Transverse colon (tissue), 4 donors: Measurements from ENCODE around the gene GPR6. TPM values are rescaled to one million over a fixed set of nuclear protein-coding genes. Genes with fewer than 3 reads are reported as not detected.

Source experiments
- DNase-seq: peaks from one replicate; pipeline ENCODE4 v3.0.0-alpha.2; 2019
- H3K27ac ChIP-seq, 4 donors: fragments of 200-600 bp; sonication (generic); 2 replicates each; pipeline ENCODE4 v1.5.1; 2016 to 2018; ENCODE audit warnings: inconsistent platforms in 4 of 4
- H3K27me3 ChIP-seq: fragments of 200-600 bp; sonication (generic); 2 replicates; pipeline ENCODE4 v1.5.1; 2017; ENCODE audit warnings: inconsistent platforms
- H3K36me3 ChIP-seq, 4 donors: fragments of 200-600 bp; sonication (generic); 2 replicates each; pipeline ENCODE4 v1.5.1; 2017 to 2019; ENCODE audit warnings: inconsistent platforms in 4 of 4
- H3K4me1 ChIP-seq, 4 donors: fragments of 200-600 bp; sonication (generic); 2 replicates each; pipeline ENCODE4 v1.5.1; 2017 to 2020; ENCODE audit warnings: inconsistent platforms in 4 of 4
- H3K4me3 ChIP-seq, 4 donors: fragments of 200-600 bp; sonication (generic); 1 replicate in 1 of 4; 2 replicates in 3 of 4; pipeline versions ENCODE4 v1.5.1 to v1.6.1; 2017 to 2019; ENCODE audit warnings: inconsistent platforms in 4 of 4
- H3K9me3 ChIP-seq, 2 donors: fragments of 200-600 bp; sonication (generic); 2 replicates each; pipeline ENCODE4 v1.5.1; 2017 to 2019; ENCODE audit warnings: inconsistent platforms in 2 of 2
- CTCF ChIP-seq, 5 experiments: fragments of 200-600 bp in 3 of 5; fragments of 450-650 bp in 2 of 5; sonication (generic) in 3 of 5; IDR thresholded peaks; 1 replicate in 2 of 5; 2 replicates in 3 of 5; pipeline ENCODE4 v1.5.1; 2016 to 2017; ENCODE audit warnings: antibody characterized with exemption in 5 of 5, inconsistent platforms in 3 of 5, mild to moderate bottlenecking in 2 of 5, moderate library complexity in 1 of 5
- EP300 ChIP-seq: sonication (generic); formaldehyde crosslinking; IDR thresholded peaks from one replicate; pipeline ENCODE4 v1.6.1; 2017; ENCODE audit warnings: antibody characterized with exemption, low read depth
- POLR2A ChIP-seq: fragments of 450-650 bp; IDR thresholded peaks from one replicate; pipeline ENCODE4 v1.6.1; 2016; ENCODE audit warnings: antibody characterized with exemption, mild to moderate bottlenecking, moderate library complexity
- POLR2AphosphoS5 ChIP-seq, 3 donors: sonication (generic); formaldehyde crosslinking; IDR thresholded peaks; one replicate each; pipeline ENCODE4 v1.6.1; 2016; ENCODE audit warnings: antibody characterized with exemption in 3 of 3
- WGBS, 2 donors: methylation state at CpG; one replicate each; pipeline ENCODE4 v1.1.5; 2018; ENCODE audit warnings: low coverage in 1 of 2; 5-methylcytosine and 5-hydroxymethylcytosine counted together
- in situ Hi-C, 4 donors: fragments of 200-750 bp; cut with MboI; loops; one replicate each; pipeline versions ENCODE4 v1.15.0 to v1.15.1; 2017; ENCODE audit warnings: low sequenced_read_pairs in 3 of 4, low pct_ligation_motif_present in 1 of 4, low pct_unique_long_range_greater_than_20kb in 1 of 4
- intact Hi-C: fragments of 100-400 bp; cut with DNase I; formaldehyde crosslinking; loops from one replicate; pipeline ENCODE4 v1.15.1; 2023; ENCODE audit warnings: low total_unique reads
- total RNA-seq, 4 donors: library from RNA; depleted of rRNA; stranded (reverse); fragments of >200 nt; gene quantifications; one replicate each; pipeline ENCODE4 v1.1.0, GENCODE V29; 2016

Gene GPR6
- total RNA-seq, 4 donors from 2014 or later: not detected

GRCh38 chr6:109987196-109987595 lies 9.1 kb downstream of the GPR6 start:
- whole genome bisulfite sequencing, 2 donors: 86 to 97% methylated on average over 1 of the region's 1 CpG
- intact Hi-C loops (no loop called here), in situ Hi-C loops (no loop called here)
- Histone ChIP-seq H3K36me3 (no peaks in the 10 kb centered on the region), H3K4me3 (no peak overlapping the region), H3K9me3 (no peaks in the 10 kb centered on the region), H3K27ac (no peak overlapping the region), H3K4me1 (no peaks in the 10 kb centered on the region), H3K27me3 (peaks cover 4% of the 10 kb centered on the region)
- no peak for TF ChIP-seq EP300
- TF ChIP-seq POLR2AphosphoS5 (IDR thresholded peaks at IDR 0.05): no peak
- TF ChIP-seq CTCF (IDR thresholded peaks at IDR 0.05): no peak
- no peak for TF ChIP-seq POLR2A
- DNase-seq: no peak

GRCh38 chr6:109991201-109992101 lies 13.3 kb downstream of the GPR6 start:
- intact Hi-C loops (no loop called here), in situ Hi-C loops (no loop called here)
- Histone ChIP-seq H3K36me3 (no peaks in the 10 kb centered on the region), H3K27me3 (no peaks in the 10 kb centered on the region), H3K4me3 (no peak overlapping the region), H3K4me1 (no peaks in the 10 kb centered on the region), H3K9me3 (no peaks in the 10 kb centered on the region), H3K27ac (no peak overlapping the region)
- 66 to 91% methylated on average over 3 to 4 of the region's 4 CpGs for WGBS, 2 donors
- TF ChIP-seq CTCF (IDR thresholded peaks at IDR 0.05) (no peak), POLR2AphosphoS5 (IDR thresholded peaks at IDR 0.05) (no peak), POLR2A (no peak), EP300 (no peak)
- DNase-seq: no peak

GRCh38 chr6:109998159-109998785 lies 20.2 kb downstream of the GPR6 start:
- 34 to 42% methylated on average over 3 of the region's 3 CpGs for WGBS, 2 donors
- Histone ChIP-seq H3K4me3 (no peak overlapping the region), H3K36me3 (no peaks in the 10 kb centered on the region), H3K27ac (no peak overlapping the region), H3K4me1 (no peaks in the 10 kb centered on the region), H3K27me3 (peaks cover 5% of the 10 kb centered on the region), H3K9me3 (no peaks in the 10 kb centered on the region)
- no peak for TF ChIP-seq CTCF (IDR thresholded peaks at IDR 0.05)
- no peak for TF ChIP-seq POLR2AphosphoS5 (IDR thresholded peaks at IDR 0.05)
- TF ChIP-seq POLR2A: no peak
- DNase-seq: no peak
- in situ Hi-C loops (no loop called here), intact Hi-C loops (no loop called here)

- DNase-seq: no peak
- H3K36me3 ChIP-seq: no peaks in the 10 kb centered on the region
- 68 to 83% methylated on average over 3 of the region's 3 CpGs for WGBS, 2 donors
- H3K27ac ChIP-seq: no peak overlapping the region
- intact Hi-C loops: no loop called here
- H3K4me1 ChIP-seq: no peaks in the 10 kb centered on the region
- TF ChIP-seq EP300: no peak
- TF ChIP-seq CTCF (IDR thresholded peaks at IDR 0.05): no peak
- no peak for TF ChIP-seq POLR2AphosphoS5 (IDR thresholded peaks at IDR 0.05)
- TF ChIP-seq POLR2A: no peak
- peaks cover 8% of the 10 kb centered on the region for H3K27me3 ChIP-seq
- H3K9me3 ChIP-seq: no peaks in the 10 kb centered on the region
- H3K4me3 ChIP-seq: no peak overlapping the region
- in situ Hi-C loops: no loop called here
Measured at GRCh38 chr6:109999740-110000139, 21.6 kb downstream of the GPR6 start.
